MM.1S (cell line): ENCODE data around the gene RHOH.

Experiments
- DNase-seq: peaks from one replicate; pipeline ENCODE4 v3.0.0-alpha.2; 2015
- H2AFZ ChIP-seq: fragments of 300-600 bp; sonication (generic); 2 replicates; pipeline ENCODE4 v1.6.0; 2016; ENCODE audit warnings: antibody characterized with exemption, low read length
- H3F3A ChIP-seq: fragments of 300-600 bp; sonication (generic); 2 replicates; pipeline ENCODE4 v1.6.1; 2016; ENCODE audit warnings: mild to moderate bottlenecking, antibody characterized with exemption, low read length, moderate library complexity, mixed read lengths; ENCODE audit not compliant: insufficient read depth
- H3K27ac ChIP-seq: fragments of 300-600 bp; sonication (generic); 2 replicates; pipeline ENCODE4 v1.5.1; 2016; ENCODE audit warnings: mild to moderate bottlenecking, low read length
- H3K27me3 ChIP-seq: fragments of 300-600 bp; sonication (generic); replicated peaks from 2 replicates; pipeline ENCODE4 v1.6.0; 2016; ENCODE audit warnings: low read length; ENCODE audit not compliant: insufficient read depth
- H3K36me3 ChIP-seq: fragments of 300-600 bp; sonication (generic); replicated peaks from 2 replicates; pipeline ENCODE4 v1.6.1; 2016; ENCODE audit warnings: mild to moderate bottlenecking, low read length, mixed read lengths; ENCODE audit not compliant: insufficient read depth
- H3K4me1 ChIP-seq: fragments of 300-600 bp; sonication (generic); 2 replicates; pipeline ENCODE4 v1.6.1; 2016; ENCODE audit warnings: low read length, mixed read lengths
- H3K4me2 ChIP-seq: fragments of 300-600 bp; sonication (generic); 2 replicates; pipeline ENCODE4 v1.6.0; 2016; ENCODE audit warnings: low read depth, low read length
- H3K4me3 ChIP-seq: fragments of 300-600 bp; sonication (generic); 2 replicates; pipeline ENCODE4 v1.5.1; 2016; ENCODE audit warnings: low read length, mixed read lengths
- H3K79me2 ChIP-seq: fragments of 300-600 bp; sonication (generic); 2 replicates; pipeline ENCODE4 v1.6.1; 2016; ENCODE audit warnings: mixed run types, low read length, mixed read lengths
- H3K9ac ChIP-seq: fragments of 300-600 bp; sonication (generic); 2 replicates; pipeline ENCODE4 v1.6.1; 2016; ENCODE audit warnings: low read length, mixed read lengths
- H3K9me2 ChIP-seq: fragments of 300-600 bp; sonication (generic); replicated peaks from 2 replicates; pipeline ENCODE4 v1.6.1; 2016; ENCODE audit warnings: mild to moderate bottlenecking, low read length, mixed read lengths; ENCODE audit not compliant: insufficient read depth
- H3K9me3 ChIP-seq: fragments of 300-600 bp; sonication (generic); replicated peaks from 2 replicates; pipeline ENCODE4 v1.6.1; 2016; ENCODE audit warnings: mild to moderate bottlenecking, low read length, mixed read lengths; ENCODE audit not compliant: insufficient read depth
- H4K20me1 ChIP-seq: fragments of 300-600 bp; sonication (generic); 2 replicates; pipeline ENCODE4 v1.6.1; 2016; ENCODE audit warnings: mild to moderate bottlenecking, low read length, moderate library complexity, mixed read lengths; ENCODE audit not compliant: insufficient read depth
- CTCF ChIP-seq: fragments of 300-600 bp; sonication (generic); IDR thresholded peaks from 2 replicates; pipeline ENCODE4 v1.5.1; 2016; ENCODE audit warnings: antibody characterized with exemption, low read length, mixed read lengths
- EZH2 ChIP-seq: fragments of 300-600 bp; sonication (generic); optimal IDR thresholded peaks from 2 replicates; pipeline ENCODE3; 2017; ENCODE audit warnings: low read depth, mild to moderate bottlenecking, antibody characterized with exemption, low read length, mixed read lengths
- EZH2phosphoT487 ChIP-seq: fragments of 300-600 bp; sonication (generic); IDR thresholded peaks from 2 replicates; pipeline ENCODE4 v1.6.1; 2018; ENCODE audit warnings: antibody characterized with exemption, low read length

Gene RHOH

GRCh38 chr4:40197879-40198689 is 1.3 kb downstream of the RHOH start:
- peaks cover 3% of the 10 kb centered on the region; the same call in 1 of the 2 replicates for H3K36me3 ChIP-seq
- peaks cover 14% of the 10 kb centered on the region; the same call in 1 of the 2 replicates for H3K4me1 ChIP-seq
- no peak overlapping the region for H2AFZ ChIP-seq
- H3K4me2 ChIP-seq, result peak overlapping the region; percentile 92
- peak overlapping the region; percentile 83 for H3K4me3 ChIP-seq
- H3K27ac ChIP-seq, result peak overlapping the region; percentile 97
- H3K79me2 ChIP-seq, result peaks cover 95% of the 10 kb centered on the region
- H3K9me3 ChIP-seq, result no peaks in the 10 kb centered on the region
- TF ChIP-seq EZH2 (no peak), CTCF (no peak), EZH2phosphoT487 (no peak)
- no peaks in the 10 kb centered on the region for H3K27me3 ChIP-seq
- no peaks in the 10 kb centered on the region for H3K9me2 ChIP-seq
- peak; percentile 58 for DNase-seq
- H3F3A ChIP-seq, result peaks cover 89% of the 10 kb centered on the region
- no peaks in the 10 kb centered on the region for H4K20me1 ChIP-seq
- peak overlapping the region; percentile 95 for H3K9ac ChIP-seq

GRCh38 chr4:40199179-40199670 is 2.4 kb downstream of the RHOH start:
- Histone ChIP-seq H3K27me3 (no peaks in the 10 kb centered on the region), H2AFZ (no peak overlapping the region), H3K9ac (peak overlapping the region; percentile 95), H3F3A (peaks cover 91% of the 10 kb centered on the region), H3K4me1 (peaks cover 13% of the 10 kb centered on the region), H3K4me3 (peak overlapping the region; percentile 83), H3K79me2 (peaks cover 96% of the 10 kb centered on the region), H3K9me2 (no peaks in the 10 kb centered on the region), H3K9me3 (no peaks in the 10 kb centered on the region), H4K20me1 (no peaks in the 10 kb centered on the region), H3K4me2 (peak overlapping the region; percentile 92), H3K36me3 (peaks cover 3% of the 10 kb centered on the region; the same call in 1 of the 2 replicates), H3K27ac (peak overlapping the region; percentile 97)
- TF ChIP-seq EZH2phosphoT487, result no peak
- no peak for TF ChIP-seq EZH2
- TF ChIP-seq CTCF, result no peak
- peak; percentile 57 for DNase-seq

GRCh38 chr4:40199999-40200874 is 3.4 kb downstream of the RHOH start:
- Histone ChIP-seq H3K9me3 (no peaks in the 10 kb centered on the region), H3K4me3 (peak overlapping the region; percentile 83), H3K36me3 (peaks cover 3% of the 10 kb centered on the region; the same call in 1 of the 2 replicates), H3K27ac (peak overlapping the region; percentile 97), H3K27me3 (no peaks in the 10 kb centered on the region), H3K9ac (peak overlapping the region; percentile 95), H3K79me2 (peaks cover 96% of the 10 kb centered on the region), H4K20me1 (no peaks in the 10 kb centered on the region), H3K4me1 (peaks cover 18% of the 10 kb centered on the region), H3K9me2 (no peaks in the 10 kb centered on the region), H2AFZ (no peak overlapping the region), H3K4me2 (peak overlapping the region; percentile 92), H3F3A (peaks cover 91% of the 10 kb centered on the region)
- no peak for TF ChIP-seq CTCF
- TF ChIP-seq EZH2, result no peak
- TF ChIP-seq EZH2phosphoT487, result no peak
- DNase-seq, result peak; percentile 95
